GM18858 (cell line): ENCODE measurements around the gene HNRNPC.
"Not testable (repeated sequence)": the region's sequence is repeated elsewhere in the genome, so short reads cannot be mapped to it uniquely, and the experiment has no call there.

Experiments
- ATAC-seq: cut with Tn5 transposase; IDR thresholded peaks from one replicate; pipeline ENCODE4 v1.9.1; 2021; ENCODE audit not compliant: unreplicated experiment

The HNRNPC gene

DNA sequence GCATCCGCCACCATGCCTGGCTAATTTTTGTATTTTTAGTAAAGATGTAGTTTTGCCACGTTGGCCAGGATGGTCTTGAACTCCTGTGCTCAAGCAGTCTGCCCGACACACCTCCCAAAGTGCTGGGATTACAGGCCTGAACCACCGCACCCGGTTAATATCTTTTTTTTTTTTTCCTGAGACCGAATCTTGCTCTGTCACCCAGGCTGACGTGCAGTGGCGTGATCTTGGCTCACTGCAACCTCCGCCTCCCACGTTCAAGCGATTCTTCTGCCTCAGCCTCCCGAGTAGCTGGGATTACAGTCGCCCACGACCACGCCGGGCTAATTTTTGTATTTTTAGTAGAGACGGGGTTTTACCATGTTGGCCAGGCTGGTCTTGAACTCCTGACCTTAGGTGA lies 3.4 kb upstream of the HNRNPC start:
- ATAC-seq, result not testable (repeated sequence)

DNA sequence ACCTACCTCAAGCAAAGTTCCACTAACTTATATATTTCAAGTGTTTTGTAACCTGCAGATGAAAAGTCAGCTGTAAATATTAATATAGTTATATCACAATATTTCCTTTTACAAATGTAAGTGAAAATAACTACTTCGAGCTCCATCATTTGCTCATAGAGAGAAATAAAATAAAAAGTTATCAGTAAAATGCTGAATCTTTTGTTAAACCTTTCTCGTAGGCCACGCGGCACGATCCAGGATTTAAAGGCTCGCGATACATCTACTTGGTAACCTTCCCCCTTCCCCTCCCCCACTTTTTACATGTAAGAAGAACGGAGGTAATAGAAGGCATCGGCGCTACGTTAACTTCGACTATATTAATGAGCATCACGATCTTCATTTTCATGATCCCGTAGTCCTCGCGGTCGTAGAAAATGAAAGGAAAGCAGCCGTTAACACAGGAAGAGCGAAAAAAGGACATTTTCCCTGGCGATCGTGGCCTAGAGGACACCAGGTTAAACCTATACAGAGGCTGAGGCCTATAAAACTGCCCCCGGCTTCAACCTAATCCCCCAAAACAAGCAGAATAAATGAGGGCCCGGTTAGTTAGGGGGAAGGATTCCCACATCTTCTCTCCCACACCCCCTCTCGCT lies 508 bp downstream of the HNRNPC start:
- no peak for ATAC-seq

DNA sequence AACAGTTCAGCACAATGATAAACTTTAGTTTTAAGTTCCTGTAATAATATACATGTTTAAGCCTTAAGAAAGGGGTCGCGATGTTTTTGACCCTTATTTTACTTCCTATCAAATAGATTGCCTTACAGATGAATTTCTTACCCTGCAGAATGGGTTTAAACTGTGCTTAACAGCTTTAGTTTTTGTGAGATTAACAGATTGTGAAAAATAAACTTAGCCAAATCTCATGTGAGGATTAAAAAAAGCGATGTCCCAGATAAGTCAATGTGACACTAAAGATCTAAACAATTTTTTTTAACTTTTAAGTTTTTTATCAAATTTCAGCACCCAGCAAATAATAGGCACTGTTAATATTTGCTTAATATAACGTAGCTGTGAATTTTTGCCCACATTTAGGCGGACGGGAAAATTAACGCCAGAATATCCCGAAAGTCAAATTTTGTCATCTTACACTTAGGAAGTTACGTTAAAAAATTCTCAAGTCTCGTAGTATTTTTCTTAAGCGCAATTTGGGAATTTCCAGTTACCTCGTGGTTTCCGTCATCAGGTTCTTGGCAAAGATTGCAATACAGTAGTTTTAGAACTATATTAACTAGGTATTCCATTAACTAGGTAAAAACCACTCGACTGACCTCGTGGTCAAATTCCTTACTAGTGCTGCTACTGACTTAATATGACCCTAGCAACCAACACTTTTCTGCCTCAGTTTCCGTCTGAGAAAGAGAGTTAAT lies 1.2 kb downstream of the HNRNPC start:
- no peak for ATAC-seq

DNA sequence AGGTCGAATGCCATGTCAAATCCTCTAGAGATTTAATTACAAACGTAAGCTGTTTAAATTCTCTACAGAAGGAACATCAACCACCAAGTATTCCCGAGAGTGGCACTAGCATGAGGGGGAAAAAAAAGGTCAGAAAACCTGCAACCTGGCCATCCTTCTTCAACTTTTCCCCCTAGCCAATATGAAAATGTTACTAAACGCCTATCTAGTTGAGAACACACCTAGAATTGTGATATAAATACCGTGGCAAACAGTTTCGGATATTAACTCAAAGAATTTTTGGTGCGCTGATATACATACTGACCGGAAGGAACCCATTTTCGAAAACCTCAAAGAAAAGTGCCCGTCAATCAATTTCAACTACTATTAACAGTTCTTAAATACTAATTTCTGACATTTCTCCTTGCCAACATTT lies 1.8 kb downstream of the HNRNPC start:
- ATAC-seq, result no peak

DNA sequence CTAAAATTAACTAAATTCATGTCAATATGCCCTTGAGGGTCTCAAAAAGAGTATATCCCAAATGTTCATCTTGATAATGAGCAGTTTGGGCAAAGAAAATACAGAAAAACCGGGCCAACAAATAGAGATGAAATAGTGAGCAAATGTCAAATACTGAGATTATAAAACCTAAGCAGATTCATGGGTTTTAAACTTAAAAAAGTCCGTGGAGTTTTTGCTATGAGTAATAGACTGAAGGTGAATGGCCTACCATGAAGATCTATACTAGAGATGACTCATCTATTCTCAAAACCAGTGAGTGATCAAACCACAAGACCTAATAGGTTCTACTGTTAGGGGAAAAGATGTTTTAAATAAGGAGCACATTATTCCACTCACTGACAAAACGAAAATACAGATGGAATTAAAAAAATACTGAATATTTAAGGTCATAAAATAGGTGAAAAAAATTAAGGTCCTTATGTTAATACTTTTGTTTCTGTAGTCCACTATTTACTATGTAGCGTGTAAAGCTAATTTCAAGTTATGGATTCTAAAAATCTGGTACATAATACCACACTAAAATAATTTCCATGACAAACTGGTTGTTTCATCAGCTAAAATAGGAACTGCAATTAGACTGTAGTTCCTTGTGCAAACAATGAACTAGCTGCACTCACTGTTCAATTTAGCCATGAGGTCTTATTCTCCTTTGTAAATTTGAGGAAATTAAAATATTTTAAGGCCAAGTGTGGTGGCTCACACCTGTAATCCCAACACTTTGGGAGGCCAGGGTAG lies 5.0 kb downstream of the HNRNPC start:
- peak; percentile 74 for ATAC-seq

DNA sequence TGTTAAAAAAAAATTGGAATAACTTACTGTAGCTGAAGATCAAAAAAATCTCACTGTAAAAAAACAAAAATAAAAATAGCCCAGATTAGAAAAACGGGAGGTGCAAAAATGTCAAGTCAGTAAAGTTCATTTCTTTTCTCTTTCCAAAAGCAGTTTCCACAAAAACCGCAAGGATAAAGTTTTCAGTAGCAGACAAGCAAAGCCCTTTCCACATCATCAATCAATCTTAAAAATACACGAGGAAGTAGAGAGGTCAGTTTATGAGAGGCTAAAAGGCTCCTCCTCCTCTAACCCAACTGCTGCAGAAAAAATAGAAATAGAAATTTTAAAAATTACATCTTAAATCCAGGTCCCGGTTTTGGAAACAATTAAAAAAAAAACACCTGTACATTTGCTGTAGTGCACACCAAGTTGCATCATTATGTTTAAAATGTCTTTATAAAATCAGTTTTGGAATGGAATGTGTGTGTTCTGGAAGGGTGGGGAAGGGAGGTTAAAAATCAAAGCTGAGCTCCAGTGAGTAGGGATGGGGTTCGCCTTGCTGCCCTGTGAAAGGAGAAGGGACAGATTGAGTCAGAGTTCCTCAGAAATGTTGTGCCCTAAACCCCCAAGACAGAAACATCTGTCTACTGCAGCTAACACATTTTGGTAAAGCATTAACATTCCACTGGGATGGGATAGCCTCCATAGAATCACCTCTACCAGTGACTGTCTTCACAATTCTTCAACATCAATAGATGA lies 5.8 kb downstream of the HNRNPC start:
- ATAC-seq, result no peak

DNA sequence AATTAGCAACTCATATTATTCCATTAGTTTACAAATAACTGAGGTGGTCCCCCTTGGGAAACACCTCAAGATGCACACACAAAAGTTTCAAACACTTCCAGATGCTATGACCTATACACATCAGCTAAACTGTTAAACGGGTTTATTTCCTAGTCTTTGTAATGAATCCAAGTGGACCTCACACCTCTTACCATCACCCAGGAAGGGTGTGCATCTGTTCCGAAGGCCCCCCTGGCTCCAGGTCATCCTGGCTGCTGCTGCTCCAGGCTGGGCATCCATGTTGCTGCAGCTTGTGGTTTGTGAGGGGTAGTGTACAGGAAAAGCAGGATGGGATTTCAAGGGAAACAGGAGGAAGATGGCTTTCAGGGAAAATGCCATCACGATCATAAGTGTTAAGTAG lies 6.8 kb downstream of the HNRNPC start:
- ATAC-seq, result no peak

DNA sequence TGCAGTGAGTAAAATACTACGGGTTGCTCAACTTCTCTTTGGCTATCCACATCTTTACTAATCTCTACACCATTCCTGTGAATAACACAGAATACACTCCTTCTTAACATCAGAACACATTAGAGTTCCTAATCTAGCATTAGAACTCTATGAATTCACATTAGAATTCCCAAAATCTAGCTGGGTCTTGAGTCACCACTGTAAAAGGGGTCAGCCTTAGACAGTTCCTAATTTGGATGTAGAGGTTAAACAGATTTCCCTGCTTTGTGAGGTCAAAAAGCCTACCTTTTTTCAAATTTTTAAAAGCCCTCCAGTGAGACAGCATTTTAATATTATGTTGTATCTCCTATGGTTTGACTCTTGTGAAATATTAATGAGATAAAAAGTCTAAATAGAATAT lies 7.4 kb downstream of the HNRNPC start:
- no peak for ATAC-seq

DNA sequence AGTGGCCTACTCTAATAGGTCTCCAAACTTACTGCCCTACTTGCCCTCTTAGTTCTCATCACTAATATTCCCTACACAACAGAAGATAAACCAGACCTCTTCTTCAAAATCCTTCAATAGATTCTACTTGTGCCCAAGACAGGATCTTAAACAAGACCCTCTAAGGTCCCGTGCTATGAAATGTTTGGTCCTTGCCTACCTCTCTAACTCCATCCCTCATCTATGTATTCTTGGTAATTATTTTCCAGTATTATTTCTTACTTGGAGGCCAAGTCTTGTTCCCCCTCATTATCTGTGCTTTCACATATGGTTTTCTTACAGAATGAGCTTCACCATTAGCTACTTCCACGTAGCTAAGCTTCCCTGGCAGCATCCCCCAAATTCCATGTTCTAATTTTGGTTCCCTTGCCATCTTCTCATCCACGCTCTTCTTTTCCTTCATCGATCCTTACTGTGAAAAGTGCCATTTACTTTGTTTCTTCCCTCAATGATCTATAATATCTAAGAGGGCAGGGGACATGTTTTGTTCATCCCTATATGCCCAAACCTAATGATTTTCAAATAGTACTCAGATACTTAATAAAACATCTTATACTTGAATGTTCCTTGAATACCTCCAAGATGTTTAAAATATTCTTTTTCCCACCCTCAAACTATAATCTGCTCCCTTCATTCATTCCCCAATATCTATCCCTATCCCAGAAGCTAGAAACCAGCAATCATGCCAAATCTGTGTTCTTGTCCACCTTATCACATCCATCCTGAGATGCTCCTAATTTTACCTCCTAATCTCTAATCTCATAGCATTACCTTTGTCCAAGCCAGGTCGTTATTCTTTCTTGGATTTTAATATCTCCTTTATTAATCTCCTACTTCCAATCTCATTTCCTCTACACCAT lies 10.1 kb downstream of the HNRNPC start:
- ATAC-seq, result no peak

DNA sequence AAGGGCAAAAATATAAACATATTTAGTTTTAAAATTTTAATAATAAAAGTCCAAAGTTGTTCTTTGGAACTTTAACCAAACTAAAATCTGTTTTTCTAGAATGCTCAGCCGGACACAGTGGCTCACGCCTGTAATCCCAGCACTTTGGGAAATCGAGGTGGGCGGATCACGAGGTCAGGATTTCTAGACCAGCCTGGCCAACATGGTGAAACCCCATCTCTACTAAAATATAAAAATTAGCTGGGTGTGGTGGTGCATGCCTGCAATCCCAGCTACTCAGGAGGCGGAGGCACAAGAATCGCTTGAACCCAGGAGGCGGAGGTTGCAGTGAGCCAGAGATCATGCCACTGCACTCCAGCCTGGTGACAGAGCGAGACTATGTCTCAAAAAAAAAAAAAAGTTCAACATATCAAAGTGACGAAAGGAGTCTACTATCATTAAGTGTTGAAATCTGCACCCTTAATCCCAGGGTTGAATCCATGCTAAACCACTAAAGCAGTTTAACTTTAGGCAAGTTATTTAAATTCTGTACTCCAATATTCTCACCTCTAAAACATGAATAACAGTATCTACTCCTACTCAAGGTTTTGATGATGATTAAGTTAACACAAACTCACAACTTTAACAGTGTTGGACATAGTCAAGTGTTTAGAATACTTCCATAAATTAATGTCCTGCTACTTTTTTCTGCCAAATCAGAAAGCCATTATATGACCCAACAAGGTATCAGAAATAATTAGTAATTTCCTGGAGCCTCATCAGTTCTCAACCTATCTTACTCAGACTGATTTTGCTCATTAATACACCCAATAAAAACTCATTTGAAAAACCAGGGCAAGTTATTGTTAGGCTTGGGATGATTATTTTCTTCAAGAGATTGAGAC lies 11.0 kb downstream of the HNRNPC start:
- ATAC-seq, result no peak

DNA sequence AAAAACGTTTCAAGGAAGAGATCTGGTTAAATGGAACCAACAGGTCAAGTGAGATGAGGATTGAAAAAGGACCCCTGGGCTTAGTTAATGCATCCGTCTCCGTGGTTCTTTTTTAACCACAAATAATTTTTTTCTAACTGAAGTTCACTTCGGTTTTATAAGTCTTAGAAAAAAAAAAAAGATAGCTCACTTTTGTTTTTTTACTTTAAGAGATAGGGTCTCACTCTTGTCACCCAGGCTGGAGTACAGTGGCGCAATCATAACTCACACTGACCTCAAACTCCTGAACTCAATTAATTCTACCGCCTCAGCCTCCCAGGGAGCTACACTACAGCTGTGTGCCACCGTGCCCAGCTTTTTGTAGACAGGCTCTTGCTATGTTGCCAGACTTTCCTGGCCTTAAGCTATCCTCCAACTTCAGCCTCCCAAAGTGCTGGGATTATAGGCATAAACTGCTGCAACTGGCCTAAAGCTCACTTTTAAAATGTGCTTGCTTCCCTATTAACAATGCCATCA lies 11.8 kb downstream of the HNRNPC start:
- ATAC-seq, result no peak

DNA sequence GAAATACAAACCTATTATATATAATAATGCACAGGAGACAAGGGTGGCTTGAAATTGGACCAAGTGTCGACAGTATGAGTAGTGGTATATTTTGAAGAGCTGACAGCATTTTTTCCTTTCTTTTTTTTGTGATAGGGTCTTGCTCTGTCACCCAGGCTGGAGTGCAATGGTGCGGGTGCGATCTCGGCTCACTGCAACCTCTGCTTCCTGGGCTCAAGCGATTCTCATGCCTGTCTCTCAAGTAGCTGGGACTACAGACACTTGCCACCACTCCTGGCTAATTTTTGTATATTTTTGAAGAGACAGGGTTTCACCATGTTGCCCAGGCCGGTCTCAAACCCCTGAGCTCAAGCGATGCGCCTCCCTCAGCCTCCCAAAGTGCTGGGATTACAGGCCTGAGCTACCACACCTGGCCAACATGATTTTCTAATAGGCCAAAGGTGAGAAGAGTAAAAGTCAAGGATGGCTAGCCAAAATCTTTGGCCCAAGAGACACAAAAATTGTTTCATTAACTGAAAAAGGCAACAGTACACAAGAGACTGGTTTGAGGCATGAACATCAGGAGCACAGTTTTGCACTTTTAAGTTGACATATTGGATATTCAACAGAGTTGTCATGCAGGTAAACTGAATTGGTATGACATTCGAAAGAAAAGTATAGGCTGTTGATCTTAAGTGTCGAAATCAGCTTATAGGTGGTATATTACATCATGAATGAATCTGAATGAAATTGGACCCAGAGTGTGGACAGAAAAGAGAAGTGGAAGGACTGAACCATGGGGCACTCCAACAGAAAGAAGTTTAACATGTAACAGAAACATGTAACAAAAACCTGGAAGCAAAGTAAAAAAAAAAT lies 12.5 kb downstream of the HNRNPC start:
- no peak for ATAC-seq

DNA sequence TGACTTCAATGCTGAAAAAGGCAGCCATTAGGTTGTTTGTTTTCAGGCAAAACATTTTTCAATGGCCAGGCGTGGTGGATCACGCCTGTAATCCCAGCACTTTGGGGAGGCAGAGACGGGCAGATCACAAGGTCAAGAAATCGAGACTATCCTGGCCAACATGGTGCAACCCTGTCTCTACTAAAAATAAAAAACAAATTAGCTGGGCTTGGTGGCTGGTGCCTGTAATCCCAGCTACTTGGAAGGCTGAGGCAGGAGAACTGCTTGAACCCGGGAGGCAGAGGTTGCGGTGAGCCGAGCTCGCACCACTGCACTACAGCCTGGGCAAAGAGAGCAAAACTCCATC lies 13.2 kb downstream of the HNRNPC start:
- ATAC-seq, result not testable (repeated sequence)

DNA sequence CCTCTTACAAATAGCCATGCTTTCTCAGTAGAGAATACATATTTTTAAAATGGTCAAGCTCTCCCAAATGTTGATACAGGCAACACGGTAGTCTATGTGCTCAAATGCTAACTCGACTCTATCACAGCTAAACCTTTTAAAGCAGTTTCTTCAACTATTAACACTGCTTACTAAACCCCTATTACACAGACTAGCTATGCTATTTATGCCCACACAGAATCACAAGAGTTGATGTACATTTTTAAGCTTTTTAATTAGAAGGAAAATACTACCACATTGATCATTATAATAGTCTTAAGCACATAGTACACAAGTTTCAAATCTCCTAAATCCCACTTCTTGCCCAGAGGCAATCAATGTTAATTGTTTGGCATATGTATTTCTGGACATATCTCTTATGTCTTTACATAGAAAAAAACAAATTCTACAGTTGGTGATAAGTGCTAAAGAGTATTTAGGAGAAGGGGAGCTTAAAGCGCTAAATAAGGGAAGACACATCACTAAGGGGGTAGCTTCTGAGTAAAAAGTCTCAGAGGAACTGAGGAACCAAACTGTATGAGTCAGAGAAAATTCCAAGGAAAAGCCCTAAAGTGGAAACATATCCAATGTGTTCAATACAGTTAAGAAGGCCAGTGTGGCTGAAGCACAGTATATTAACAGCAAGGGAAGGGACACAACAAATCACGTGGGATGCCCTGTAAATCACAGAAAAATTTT lies 13.7 kb downstream of the HNRNPC start:
- no peak for ATAC-seq

DNA sequence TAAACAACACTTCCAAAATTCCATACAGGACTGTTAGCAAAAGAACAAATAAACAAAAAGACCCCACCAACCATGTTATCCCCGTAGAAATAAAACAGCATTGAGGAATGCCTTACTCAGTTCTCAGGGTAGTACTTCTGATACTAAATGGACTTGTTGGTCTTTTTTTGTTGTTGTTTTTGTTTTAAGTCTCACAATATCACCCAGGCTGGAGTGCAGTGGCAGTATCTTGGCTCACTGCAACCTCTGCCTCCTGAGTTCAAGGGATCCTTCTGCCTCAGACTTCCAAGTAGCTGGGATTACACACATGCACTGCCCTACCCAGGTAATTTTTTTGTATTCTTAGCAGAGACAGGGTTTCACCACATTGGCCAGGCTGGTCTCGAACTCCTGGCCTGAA lies 17.1 kb downstream of the HNRNPC start:
- ATAC-seq, result no peak

DNA sequence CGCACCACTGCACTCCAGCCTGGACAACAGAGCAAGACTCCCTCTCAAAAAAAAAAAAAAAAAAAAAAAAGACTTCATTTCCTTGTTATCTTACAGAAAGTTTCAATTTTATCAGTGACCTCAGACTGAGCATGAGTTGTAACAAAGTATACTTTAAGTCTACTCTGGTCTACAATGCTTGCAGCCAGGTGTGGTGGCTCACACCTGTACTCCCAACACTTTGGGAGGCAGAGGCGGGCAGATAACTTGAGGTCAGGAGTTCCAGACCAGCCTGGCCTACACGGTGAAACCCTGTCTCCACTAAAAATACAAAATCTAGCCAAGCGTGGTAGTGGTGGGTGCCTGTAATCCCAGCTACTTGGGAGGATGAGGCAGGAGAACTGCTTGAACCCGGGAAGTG lies 18.0 kb downstream of the HNRNPC start:
- no peak for ATAC-seq

DNA sequence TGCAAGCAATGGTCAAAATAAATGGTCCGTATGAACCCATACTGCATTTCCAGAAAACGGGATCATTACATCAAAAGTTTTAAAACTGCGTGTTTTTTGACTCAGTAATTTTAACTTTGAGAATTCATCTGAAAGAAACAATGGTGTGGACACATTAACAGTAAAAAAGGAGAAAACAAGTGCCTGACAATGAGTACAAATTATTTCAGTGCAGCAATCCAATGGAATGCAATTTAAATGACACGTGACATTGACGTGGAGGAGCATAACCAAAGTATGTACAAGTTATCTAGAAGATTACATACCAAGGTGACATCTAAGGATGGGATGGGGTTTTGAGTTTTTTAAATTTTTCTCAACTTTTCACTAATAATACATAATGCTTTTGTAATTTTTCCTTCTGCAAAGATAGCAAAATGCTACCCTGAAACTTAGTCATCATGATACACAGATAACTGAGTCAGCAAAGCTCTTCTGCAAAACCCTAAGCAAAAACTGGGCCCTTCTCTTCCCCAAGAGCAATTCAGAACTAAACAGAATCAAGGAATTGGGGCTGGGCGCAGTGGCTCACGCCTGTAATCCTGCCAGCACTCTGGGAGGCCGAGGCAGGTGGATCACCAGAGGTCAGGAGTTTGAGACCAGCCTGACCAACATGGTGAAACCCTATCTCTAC lies 20.4 kb downstream of the HNRNPC start:
- ATAC-seq, result no peak
